ENCODE results near the gene SP140.

DNA sequence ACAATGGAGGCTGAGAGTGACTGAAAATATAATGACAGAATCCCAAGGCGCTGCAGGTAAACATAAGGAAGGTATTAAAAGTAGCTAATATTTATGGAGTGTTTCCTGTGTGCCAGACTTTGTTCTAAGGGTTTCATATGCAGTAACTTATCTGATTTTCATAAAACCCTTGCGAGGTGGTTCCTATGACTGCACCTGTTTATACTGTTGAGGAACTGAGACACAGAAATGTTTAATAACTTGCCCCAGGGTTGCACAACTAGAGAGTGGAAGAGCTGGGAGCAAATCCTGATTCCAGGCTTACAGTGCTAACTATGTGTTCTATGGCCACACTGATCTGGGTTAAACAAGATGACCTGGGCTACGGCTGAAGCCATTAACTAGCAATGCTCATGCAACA lies 8.1 kb upstream of the SP140 start:
- no peak for TF ChIP-seq POLR2A (IDR thresholded peaks at IDR 0.05)
- TF ChIP-seq, protein P1, sequence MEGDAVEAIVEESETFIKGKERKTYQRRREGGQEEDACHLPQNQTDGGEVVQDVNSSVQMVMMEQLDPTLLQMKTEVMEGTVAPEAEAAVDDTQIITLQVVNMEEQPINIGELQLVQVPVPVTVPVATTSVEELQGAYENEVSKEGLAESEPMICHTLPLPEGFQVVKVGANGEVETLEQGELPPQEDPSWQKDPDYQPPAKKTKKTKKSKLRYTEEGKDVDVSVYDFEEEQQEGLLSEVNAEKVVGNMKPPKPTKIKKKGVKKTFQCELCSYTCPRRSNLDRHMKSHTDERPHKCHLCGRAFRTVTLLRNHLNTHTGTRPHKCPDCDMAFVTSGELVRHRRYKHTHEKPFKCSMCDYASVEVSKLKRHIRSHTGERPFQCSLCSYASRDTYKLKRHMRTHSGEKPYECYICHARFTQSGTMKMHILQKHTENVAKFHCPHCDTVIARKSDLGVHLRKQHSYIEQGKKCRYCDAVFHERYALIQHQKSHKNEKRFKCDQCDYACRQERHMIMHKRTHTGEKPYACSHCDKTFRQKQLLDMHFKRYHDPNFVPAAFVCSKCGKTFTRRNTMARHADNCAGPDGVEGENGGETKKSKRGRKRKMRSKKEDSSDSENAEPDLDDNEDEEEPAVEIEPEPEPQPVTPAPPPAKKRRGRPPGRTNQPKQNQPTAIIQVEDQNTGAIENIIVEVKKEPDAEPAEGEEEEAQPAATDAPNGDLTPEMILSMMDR (IDR thresholded peaks at IDR 0.05): no peak
